ENCODE data around the gene HLA-DOB.

HLA-DOB gene

GRCh38 chr6:32843331-32843978 lies 26.7 kb upstream of the HLA-DOB start:
- no peak for DNase-seq

- no peak for DNase-seq
These were observed 25.9 kb upstream of the HLA-DOB start for GRCh38 chr6:32842690-32843089.

GRCh38 chr6:32842021-32842650 lies 25.3 kb upstream of the HLA-DOB start:
- DNase-seq, result no peak

DNA sequence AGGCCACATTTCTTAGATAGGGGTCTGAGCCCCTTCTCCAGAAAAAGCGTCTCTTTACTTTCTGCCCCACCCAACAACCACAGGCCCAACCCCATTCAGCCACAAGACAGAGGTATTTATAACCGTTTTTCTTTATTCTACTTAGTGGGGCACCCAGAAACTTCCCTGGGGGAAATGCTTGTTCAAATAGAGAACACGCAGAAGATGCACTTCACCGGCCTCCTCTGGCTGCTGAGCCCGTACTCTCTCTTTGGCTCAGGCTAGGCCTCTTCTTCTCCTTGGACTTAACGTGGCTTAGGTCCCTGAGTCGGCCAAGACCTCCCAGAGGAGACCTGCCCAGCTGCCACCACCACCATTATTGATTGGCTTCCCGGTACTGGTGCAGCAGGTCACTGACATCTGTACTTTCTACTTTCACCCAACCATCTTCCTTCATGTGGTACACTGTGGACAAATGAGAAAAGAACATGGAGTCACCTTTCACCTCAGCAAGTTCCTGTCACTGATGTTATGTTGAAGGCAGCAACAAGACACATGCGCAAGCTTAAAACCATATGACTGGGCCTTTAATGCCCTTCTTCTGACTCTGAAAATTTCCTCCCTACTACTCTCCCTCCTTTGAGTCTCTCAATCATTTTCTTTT lies 23.9 kb upstream of the HLA-DOB start:
- DNase-seq, result no peak

DNA sequence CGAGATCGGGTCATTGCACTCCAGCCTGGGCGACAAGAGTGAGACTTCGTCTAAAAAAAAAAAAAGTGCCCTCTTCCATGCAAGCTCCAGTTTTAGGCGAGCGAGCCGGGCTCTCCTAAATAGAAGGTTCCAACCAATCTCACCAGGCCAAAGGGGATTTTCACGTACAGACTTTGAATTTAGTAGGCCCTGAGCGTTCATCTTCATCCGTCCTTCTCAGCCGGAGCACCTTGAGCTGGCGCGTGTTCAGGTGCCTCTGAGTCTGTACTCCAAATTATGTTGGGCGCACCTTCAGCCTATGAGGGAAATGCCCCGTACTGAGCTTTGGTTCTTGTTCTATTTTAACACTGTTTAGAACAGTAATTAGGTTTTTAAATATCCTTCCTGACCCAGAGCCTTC lies 22.6 kb upstream of the HLA-DOB start:
- DNase-seq, result no peak

DNA sequence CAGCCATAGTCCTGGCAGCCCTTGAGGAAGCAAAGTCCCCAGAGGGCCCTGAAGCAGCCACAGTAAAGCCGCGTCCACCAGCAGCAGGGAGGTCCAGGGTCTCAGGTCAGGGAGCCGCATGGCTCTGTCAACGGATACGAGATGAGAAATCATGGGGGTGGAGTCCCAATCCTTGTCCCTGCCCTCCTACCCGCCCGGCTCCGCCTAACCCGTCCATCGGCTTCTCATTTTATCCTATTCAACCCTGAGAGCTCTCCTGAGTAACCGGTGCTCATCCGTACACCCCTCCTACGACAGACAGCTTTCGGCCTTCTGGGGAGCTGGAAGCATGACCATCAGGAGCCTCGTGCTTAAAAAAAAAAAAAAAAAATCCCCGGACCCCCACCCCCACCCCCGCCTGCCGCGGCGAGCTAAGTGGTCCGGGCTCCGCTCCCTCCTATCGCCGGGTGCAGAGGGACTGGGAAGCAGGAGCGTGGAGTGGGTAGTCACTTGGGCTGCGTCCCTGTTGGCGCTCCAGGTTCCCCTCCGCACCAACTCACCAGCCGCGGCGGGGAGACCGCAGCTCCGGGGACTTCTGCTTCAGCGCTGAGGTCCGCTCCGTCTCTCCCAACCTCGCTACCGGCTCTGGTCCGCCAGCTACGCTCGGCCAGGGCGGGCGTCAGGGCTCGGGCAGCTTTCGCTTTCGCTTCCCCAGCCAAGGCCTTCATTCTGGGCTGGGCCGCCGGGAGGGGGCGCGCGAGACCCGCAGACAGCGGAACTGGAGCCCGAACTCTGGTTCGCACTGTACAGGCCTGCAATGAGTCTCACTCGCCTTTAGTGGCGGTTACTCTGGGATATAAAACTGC lies 21.5 kb upstream of the HLA-DOB start, which contains the start of gene TAP2:
TSS of gene TAP2 (minus strand) at position 626 of the 845 bp plus-strand sequence. CDS start at position 120, 506 bp downstream.
- DNase-seq, result peak; percentile 89

- DNase-seq, result no peak
These were observed 20.9 kb upstream of the HLA-DOB start for GRCh38 chr6:32837651-32838113.

DNA sequence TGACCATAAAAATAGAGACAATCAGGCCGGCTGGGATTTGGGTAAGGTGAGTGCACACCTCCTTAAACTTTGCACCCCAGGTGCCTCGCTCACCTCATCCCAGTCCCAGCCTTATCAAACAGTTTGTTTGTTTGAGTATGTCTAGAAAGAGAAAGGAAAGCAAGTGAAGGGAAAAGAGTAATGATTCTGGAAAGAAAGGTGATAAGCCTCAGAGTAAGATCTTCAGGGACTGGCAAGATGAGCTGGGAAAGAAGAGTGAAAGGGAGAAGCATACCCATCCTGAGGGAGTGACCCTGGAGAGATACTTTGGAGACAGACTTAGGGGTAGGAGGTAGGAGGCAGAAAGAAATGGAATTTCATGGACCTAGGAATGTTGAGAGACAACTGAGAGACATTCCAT lies 20.1 kb upstream of the HLA-DOB start:
- no peak for DNase-seq

DNA sequence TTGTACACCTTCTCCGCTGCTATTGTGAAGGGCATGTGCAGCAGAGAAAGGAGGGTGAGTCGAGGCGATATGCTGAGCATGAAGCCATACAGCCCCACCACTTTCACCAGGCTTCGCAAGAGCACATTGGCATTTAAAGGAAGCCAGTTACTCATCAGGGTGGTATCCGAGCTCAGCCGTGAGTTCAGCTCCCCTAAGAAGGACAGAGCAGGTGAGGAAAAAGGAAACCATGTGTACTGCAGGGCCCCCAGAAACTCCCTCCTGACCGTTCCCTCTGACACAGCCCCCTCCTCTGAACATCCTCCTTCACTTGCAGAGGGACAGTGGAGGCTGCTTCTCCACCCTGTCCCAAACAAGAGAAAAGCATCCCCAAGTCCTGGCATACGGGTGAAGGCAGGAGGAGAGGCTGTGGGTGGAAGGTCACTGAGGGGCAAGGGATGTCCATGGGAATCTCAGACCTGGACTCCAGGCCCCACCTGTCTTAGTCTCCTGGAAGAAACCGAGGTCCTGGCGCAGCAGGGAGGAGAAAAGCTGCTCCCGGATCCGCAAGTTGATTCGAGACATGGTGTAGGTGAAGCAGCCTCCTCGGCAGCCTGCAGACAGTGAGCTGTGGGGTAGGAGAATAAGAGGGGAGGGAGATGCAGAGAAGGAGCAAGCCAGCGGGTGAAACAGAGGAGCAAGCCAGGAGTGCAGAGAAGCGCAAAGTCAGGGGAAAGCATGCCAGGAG lies 18.5 kb upstream of the HLA-DOB start:
- no peak for DNase-seq

DNA sequence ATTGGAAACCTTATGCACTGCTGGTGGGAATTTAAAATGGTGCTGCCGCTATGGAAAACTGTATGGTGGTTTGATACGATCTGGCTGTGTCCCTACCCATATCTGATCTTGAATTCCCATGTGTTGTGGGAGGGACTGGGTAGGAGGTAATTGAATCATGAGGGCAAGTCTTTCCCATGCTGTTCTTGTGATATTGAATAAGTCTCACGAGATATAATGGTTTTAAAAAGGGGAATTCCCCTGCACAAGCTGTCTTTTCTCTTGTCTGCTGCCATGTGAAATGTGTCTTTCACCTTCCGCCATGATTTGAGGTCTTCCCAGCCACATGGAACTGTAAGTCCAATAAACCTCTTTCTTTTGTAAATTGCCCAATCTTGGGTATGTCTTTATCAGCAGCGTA lies 16.9 kb upstream of the HLA-DOB start:
- DNase-seq, result no peak

DNA sequence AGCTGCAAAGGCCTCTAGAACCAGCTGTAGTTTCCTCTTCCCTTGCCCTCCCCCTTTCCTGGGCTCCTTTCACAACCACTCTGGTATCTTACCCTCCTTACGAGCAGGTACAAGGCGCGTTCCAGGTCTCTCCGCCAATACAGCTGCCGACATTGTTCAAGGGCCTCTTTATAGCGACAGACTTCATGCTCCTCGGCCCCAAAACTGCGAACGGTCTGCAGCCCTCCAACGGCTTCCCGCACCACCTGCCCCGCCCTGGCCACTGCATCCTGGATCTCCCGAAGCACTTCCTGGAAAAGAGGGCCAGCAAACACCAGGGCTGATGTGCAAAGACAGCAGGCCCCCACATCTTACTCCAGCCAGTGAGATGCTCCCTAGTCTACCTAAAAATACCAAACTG lies 15.7 kb upstream of the HLA-DOB start:
- DNase-seq, result no peak

- no peak for DNase-seq
These were observed 14.1 kb upstream of the HLA-DOB start for GRCh38 chr6:32830936-32831335.

GRCh38 chr6:32830017-32830416 lies 13.2 kb upstream of the HLA-DOB start:
- DNase-seq, result no peak

DNA sequence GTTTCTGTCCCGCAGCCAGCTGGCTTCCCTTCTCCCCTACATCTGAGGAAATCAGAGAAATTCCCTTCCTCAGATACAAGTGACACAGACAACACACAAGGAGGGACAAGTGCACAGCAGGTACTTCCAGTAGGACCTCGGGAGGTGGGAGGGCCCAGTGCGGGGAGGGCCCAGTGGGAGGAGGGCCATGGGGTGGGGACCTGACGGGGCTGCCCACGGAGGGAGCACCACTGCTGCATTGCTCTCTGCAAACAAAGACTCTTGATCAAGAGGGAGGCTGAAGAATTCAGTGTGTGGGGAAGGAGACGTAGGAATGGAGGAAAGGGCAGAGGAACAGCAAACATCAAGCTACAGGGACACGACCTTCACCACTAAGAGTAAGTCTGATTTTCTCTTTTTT lies 12.7 kb upstream of the HLA-DOB start:
- no peak for DNase-seq

DNA sequence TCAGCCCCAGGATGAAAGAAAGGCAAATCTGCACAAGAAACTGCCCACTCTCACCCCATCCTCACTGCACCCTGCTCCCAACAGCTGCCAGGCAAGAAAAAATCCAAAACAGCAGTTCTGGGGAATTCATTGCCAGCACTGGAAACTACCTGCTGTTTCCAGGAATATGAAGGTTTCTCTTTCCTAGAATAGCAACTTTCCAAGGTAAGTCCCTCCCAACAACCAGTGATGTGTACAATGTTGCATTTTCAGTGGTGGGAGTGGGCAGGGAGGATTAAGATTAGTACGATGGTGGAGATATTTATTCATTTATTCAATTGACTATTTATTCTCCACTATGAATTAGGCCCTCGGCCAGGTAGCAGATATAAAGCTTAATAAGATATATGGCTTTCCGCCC lies 10.2 kb upstream of the HLA-DOB start:
- DNase-seq, result no peak

DNA sequence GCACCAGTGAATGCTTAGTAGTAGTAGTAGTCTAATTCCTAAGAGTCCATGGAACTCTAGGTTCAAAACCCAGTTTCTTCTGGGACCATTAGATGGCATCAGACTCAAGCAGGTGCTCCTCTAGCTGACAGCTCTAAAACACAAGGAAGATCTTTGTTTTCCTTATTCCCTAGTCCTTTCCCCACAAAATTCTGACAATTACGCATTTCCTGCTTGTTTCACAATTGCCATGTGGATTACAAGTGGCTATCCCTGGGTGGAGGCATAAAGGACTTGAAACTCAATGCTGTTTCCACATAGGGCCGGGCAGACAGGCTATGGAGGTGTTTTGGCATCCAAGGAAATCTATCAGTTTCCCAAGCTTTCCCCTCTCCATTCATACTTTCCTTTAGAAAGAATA lies 9.2 kb upstream of the HLA-DOB start:
- peak; percentile 40 for DNase-seq

- peak; percentile 79 for DNase-seq
These were observed 2.9 kb upstream of the HLA-DOB start for GRCh38 chr6:32819729-32820128.

DNA sequence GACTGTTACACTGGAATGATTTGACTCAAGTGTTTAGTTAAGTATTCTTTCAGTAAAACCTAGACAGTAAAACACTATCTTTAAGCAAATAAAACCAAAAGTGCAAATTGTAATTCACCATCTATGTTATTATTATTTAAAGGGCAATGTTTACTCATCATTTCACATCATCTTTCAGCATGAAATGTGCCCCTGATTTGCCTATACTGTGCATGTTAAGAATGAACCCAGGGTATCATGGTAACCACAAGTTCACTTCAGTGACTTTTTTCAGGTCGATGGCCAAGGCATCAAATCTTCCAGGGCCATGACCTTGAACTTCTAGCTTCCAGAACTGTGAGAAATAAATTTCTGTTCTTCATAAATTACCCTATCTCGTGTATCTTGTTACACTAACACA lies 2.1 kb upstream of the HLA-DOB start:
- DNase-seq, result no peak

DNA sequence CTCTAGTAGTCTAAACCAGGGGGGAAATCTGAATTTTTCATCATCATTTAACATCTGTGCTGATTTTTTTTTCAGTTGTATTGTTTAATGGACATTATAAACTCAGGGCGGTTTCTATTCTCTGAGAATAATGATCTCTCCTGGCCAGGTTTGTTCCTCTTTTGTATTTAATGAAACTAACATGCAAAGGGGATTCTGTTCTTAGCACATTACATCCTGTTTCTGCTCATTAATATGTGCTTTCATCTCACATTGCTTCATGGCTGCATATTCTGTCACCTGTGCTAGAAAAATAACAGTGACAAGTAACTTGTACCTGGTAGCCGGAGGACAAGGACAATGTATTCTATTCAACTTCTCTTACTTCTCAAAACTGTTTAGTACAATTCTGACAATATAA lies 806 bp downstream of the HLA-DOB start:
- DNase-seq, result no peak

GRCh38 chr6:32815115-32815514 lies 1.7 kb downstream of the HLA-DOB start:
- peak; percentile 57 for DNase-seq

DNA sequence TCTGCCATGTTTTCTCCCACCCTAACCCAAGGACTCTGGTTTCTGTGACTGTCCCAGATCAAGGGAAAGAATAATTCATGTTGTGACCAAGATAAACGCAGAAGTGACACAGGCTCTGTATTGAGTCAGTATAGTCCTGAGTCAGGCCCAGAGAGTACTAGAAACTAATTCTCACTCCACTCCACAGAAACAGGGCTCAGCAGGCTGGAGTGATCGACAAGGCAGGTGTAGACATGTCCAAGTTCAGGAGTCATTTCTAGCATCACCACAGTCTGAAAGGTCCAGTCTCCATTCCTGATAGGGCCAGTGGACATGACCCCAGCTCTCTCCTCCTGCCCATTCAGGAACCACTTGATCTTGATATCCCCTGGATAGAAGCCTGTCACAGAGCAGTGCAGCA lies 2.7 kb downstream of the HLA-DOB start:
- no peak for DNase-seq

GRCh38 chr6:32809171-32809570 lies 7.6 kb downstream of the HLA-DOB start:
- DNase-seq, result no peak
